ENCODE results near the gene PRAME. TPM values are rescaled to one million over a fixed set of nuclear protein-coding genes. Genes with fewer than 3 reads are reported as not detected.

The PRAME gene
- total RNA-seq, 1 donor from 2014 or later, result not detected

- ATAC-seq (ENCODE audit: poor library complexity) (no peak), DNase-seq (no peak)
- intact Hi-C loops (cut with DNase I), result no loop called here
Observed at GRCh38 chr22:22555596-22555995, 3.5 kb downstream of the PRAME start.

GRCh38 chr22:22554587-22555284 is 4.3 kb downstream of the PRAME start:
- ATAC-seq (ENCODE audit: poor library complexity), result no peak
- intact Hi-C loops (cut with DNase I), result no loop called here

DNA sequence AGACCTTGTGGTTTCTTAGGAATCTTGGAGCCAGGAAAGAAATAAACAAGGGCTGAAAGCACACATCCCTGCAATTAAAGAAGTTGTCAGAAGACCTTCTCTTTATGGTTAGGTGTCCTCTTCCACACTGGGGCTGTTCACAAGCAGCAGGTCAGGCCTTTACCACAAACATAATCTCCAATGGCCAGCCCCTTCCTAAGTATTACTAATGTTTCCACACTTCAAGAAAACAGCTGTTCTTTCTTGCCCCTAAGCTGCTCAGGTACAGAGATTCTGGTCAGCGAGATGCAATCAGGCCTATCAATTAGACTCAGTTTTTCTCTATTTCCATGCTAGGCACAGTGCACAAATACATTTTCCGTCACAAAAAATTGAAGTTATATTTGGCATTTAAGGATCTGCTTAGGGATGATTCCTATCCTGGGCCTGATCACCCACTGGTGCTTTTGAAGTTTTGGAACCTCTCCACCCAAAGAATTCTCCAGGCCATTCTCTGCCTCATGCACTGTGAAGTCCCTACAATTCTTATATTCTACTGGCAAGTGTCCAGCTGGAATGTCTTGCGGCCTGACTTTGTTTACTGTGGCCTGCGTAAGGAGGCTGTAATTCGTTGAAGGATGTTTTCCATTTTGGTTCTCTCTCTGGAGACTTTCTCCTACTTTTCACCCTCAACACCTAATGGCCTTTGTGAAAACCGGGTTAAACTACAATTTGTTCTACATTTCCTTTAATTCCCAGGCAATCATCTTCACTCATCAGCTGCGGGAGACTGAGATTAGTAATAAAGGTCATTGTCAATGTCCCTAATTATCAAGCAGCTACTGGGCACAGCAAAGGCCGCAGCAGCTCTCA is 5.1 kb downstream of the PRAME start:
- ATAC-seq (ENCODE audit: poor library complexity), result no peak
- no peak for DNase-seq
- intact Hi-C loops (cut with DNase I), result no loop called here

More at GRCh38 chr22:22554587-22555284, 4.3 kb downstream of the PRAME start:
- no peak for DNase-seq

GRCh38 chr22:22553141-22553540 is 5.9 kb downstream of the PRAME start:
- intact Hi-C loops (cut with DNase I), result no loop called here
- ATAC-seq (ENCODE audit: poor library complexity), result no peak
- no peak for DNase-seq

DNA sequence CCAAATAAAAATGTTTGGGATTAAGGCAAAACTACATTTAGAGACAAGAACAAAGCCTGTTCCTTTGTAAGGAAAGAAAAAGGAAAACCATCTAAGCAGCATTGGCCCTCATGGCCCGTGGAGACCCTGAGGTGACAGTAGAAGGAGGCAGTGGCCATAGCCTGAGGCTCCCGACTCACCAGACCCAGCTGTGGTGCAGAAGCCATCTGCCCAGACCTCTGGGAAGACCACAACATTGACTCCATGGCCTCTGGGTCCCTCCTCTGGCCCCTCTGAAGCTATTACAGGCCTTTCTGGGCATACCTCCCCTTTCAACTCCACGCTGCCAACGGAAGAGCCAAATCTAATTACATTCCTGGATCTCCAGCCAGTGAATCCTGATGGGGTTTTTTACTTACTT is 6.4 kb downstream of the PRAME start:
- ATAC-seq (ENCODE audit: poor library complexity) (no peak), DNase-seq (no peak)
- intact Hi-C loops (cut with DNase I), result no loop called here

- DNase-seq, result no peak
- intact Hi-C loops (cut with DNase I), result no loop called here
- no peak for ATAC-seq (ENCODE audit: poor library complexity)
Observed at GRCh38 chr22:22550789-22551434, 8.2 kb downstream of the PRAME start.

- ATAC-seq (ENCODE audit: poor library complexity), result no peak
- intact Hi-C loops (cut with DNase I), result no loop called here
Observed at GRCh38 chr22:22548910-22549309, 10.2 kb downstream of the PRAME start.

GRCh38 chr22:22548317-22548716 is 10.7 kb downstream of the PRAME start:
- DNase-seq (no peak), ATAC-seq (ENCODE audit: poor library complexity) (no peak)
- intact Hi-C loops (cut with DNase I), result no loop called here

More at GRCh38 chr22:22548910-22549309, 10.2 kb downstream of the PRAME start:
- DNase-seq, result no peak

DNA sequence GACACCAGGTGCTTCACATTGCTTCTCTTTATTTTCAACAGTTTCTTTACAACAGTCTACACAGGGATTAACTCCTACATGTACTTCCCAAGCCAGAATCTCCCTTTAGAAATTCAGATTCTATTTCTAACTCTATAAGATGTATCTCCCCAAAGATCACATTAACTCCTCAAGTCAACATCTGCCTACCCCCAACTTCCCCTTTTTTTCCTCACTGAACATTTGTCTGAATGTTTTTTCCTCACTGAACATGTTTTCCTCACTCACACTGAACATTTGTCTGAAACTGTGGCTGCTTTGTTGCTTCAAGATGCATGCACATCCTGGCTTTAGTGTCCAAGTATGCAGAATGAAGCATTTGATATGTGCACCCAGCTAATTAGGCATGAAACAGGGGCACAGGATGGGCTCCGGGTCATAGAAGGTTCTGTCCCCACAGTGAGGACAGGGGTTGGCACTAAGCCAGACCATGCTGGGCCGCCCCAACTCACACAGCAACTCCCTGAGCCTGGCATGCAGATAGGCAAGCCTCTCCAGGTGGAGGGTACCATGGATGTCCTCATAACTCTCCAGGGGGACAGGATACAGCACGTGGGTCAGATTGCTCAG is 11.3 kb downstream of the PRAME start:
- intact Hi-C loops (cut with DNase I), result no loop called here
- no peak for DNase-seq
- ATAC-seq (ENCODE audit: poor library complexity), result no peak

DNA sequence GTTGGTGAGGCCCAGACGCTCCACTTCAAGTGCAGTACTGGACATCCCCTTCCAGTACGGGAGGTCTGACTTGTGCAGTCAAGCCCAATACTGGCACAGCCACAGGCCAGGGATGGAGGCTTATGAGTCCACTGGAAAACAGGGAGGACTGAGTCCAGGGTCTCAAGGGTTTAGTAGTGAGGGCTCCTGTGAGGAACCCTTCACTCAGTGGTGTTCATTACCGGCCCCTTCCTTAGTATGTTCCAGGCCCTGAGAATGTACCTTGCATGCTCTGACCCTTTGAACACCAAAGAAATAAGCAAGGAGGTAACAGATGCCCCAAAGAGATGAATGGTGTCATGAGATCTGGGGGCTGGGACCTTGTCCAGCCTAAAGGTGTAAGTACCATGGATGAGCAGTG is 11.8 kb downstream of the PRAME start:
- intact Hi-C loops (cut with DNase I), result no loop called here
- DNase-seq (no peak), ATAC-seq (ENCODE audit: poor library complexity) (no peak)

- intact Hi-C loops (cut with DNase I), result no loop called here
- DNase-seq (peak; percentile 46), ATAC-seq (ENCODE audit: poor library complexity) (peak; percentile 59)
Observed at GRCh38 chr22:22546490-22546889, 12.6 kb downstream of the PRAME start.

- DNase-seq, result no peak
- no peak for ATAC-seq (ENCODE audit: poor library complexity)
- intact Hi-C loops (cut with DNase I), result no loop called here
Observed at GRCh38 chr22:22545084-22545483, 14.0 kb downstream of the PRAME start.

DNA sequence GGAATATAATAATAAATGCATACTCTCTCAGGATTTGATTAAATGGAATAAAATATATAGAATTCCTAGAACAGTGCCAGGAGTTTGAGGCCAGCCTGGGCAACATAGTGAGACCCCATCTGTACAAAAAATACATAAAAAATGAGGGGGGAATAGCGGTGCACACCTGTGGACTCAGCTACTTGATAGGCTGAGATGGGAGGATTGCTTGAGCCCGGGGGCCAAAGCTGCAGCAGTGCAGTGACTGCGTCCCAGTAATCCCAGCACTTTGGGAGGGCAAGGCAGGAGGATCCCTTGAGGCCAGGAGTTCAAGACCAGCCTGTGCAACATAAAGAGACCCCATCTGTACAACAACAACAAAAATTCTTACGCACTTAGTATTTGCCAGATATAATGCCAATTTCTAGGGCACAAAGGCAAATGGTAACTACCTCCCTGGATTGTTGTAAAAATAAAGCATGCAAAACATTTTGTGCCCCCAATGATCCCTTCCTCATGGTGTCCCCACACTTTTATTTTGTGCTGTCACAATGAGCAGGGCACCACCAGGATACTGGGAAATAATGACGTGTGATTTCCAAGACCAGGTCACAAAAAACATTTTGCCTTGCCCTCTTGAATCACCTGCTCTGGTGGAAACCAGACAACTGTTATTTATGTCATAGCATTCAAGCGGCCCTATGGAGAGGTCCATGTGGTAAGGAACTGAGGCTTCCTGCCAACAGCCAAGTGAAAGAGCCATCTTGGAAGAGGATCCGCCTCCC is 20.7 kb downstream of the PRAME start:
- ATAC-seq (ENCODE audit: poor library complexity) (no peak), DNase-seq (no peak)
- intact Hi-C loops (cut with DNase I), result no loop called here

GRCh38 chr22:22536916-22537315 is 22.1 kb downstream of the PRAME start:
- ATAC-seq (ENCODE audit: poor library complexity), result no peak
- intact Hi-C loops (cut with DNase I), result no loop called here
- no peak for DNase-seq

- no peak for DNase-seq
- intact Hi-C loops (cut with DNase I), result no loop called here
- ATAC-seq (ENCODE audit: poor library complexity), result no peak
Observed at GRCh38 chr22:22536515-22536914, 22.6 kb downstream of the PRAME start.

GRCh38 chr22:22535662-22536061 is 23.4 kb downstream of the PRAME start:
- ATAC-seq (ENCODE audit: poor library complexity), result no peak
- DNase-seq, result no peak
- intact Hi-C loops (cut with DNase I), result no loop called here

- intact Hi-C loops (cut with DNase I), result no loop called here
- no peak for ATAC-seq (ENCODE audit: poor library complexity)
- DNase-seq, result no peak
Observed at GRCh38 chr22:22534604-22535415, 24.3 kb downstream of the PRAME start.

DNA sequence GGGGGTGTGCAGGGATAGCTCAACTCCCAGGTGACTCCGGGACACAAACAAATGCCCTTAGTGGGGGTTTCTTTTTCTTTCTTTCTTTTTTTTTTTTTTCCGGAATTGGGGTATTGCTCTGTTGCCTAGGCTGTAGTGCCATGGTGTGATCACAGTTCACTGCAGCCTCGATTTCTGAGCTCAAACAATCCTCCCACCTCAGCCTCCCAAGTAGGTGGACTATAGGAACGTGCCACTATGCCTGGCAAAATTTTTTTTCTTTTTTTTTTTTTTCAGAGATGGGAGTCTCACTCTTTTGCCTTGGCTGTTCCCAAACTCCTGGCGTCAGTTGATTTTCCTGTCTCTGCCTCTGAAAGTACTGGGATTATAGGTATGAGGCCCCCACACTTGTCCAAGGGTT is 25.2 kb downstream of the PRAME start:
- DNase-seq, result no peak
- no peak for ATAC-seq (ENCODE audit: poor library complexity)
- intact Hi-C loops (cut with DNase I), result no loop called here
